HL-60/S4 (cell line): ENCODE data around the gene C16orf54.
"Not testable (repeated sequence)": the region's sequence is repeated elsewhere in the genome, so short reads cannot be mapped to it uniquely, and the experiment has no call there.

Source experiments
- in situ Hi-C: fragments of 300-500 bp; cut with MboI; formaldehyde crosslinking; loops from 2 replicates; pipeline ENCODE4 v1.14.3; 2022; ENCODE audit warnings: low sequenced_read_pairs

The C16orf54 gene

GRCh38 chr16:29770250-29770929 lies 24.6 kb upstream of the C16orf54 start:
- in situ Hi-C loops = no loop called here

- in situ Hi-C loops = no loop called here
Measured at GRCh38 chr16:29769507-29769906, 23.7 kb upstream of the C16orf54 start.

- in situ Hi-C loops = no loop called here
Measured at GRCh38 chr16:29767062-29767461, 21.3 kb upstream of the C16orf54 start.

GRCh38 chr16:29766571-29766970 lies 20.8 kb upstream of the C16orf54 start:
- in situ Hi-C loops = no loop called here

- in situ Hi-C loops = no loop called here
Measured at GRCh38 chr16:29765167-29766032, 19.6 kb upstream of the C16orf54 start.

GRCh38 chr16:29763326-29763725 lies 17.5 kb upstream of the C16orf54 start:
- in situ Hi-C loops = no loop called here

GRCh38 chr16:29761882-29762281 lies 16.1 kb upstream of the C16orf54 start:
- in situ Hi-C loops = no loop called here

GRCh38 chr16:29761280-29761651 lies 15.5 kb upstream of the C16orf54 start:
- in situ Hi-C loops = not testable (repeated sequence)

- in situ Hi-C loops = no loop called here
Measured at GRCh38 chr16:29760567-29761279, 14.9 kb upstream of the C16orf54 start.

GRCh38 chr16:29757950-29758466 lies 12.2 kb upstream of the C16orf54 start:
- in situ Hi-C loops = no loop called here

GRCh38 chr16:29757086-29757485 lies 11.3 kb upstream of the C16orf54 start:
- in situ Hi-C loops = not testable (repeated sequence)

- in situ Hi-C loops = no loop called here
Measured at GRCh38 chr16:29756654-29757053, 10.9 kb upstream of the C16orf54 start.

- in situ Hi-C loops = no loop called here
Measured at GRCh38 chr16:29753516-29753915, 7.7 kb upstream of the C16orf54 start.

- in situ Hi-C loops = loop anchor here (5.0 kb wide), 1 partner anchor 44 kb away; the partner anchor contains the start of gene KIF22
Measured at GRCh38 chr16:29748760-29749149, 3.0 kb upstream of the C16orf54 start.

- in situ Hi-C loops = loop anchor here (5.0 kb wide), 1 partner anchor 44 kb away; the partner anchor contains the start of gene KIF22
Measured at GRCh38 chr16:29747947-29748759, 2.4 kb upstream of the C16orf54 start.

- in situ Hi-C loops = loop anchor here (5.0 kb wide), 1 partner anchor 46 kb away; the partner anchor contains the start of gene KIF22
Measured at GRCh38 chr16:29746518-29746917, 728 bp upstream of the C16orf54 start.

- in situ Hi-C loops = loop anchor here (5.0 kb wide), 1 partner anchor 47 kb away; the partner anchor contains the start of gene KIF22
Measured at GRCh38 chr16:29745121-29745852, 503 bp downstream of the C16orf54 start.

GRCh38 chr16:29744541-29745101 lies 1.2 kb downstream of the C16orf54 start:
- in situ Hi-C loops = loop anchor here (5.0 kb wide), 1 partner anchor 48 kb away; the partner anchor contains the start of gene KIF22
